Activated B cell treated with CpG ODN at 0.5 μM for 24 hours (primary cell): Measurements from ENCODE around the gene MIEF1. TPM values are rescaled to one million over a fixed set of nuclear protein-coding genes. Genes with fewer than 3 reads are reported as not detected.
"Not testable (repeated sequence)": the region's sequence is repeated elsewhere in the genome, so short reads cannot be mapped to it uniquely, and the experiment has no call there.

ENCODE experiments used
- ATAC-seq: fragments of 200-7000 bp; cut with Tn5 transposase; one replicate; pipeline ENCODE4 v1.10.0; 2021; ENCODE audit warnings: low read depth, mild to moderate bottlenecking, moderate library complexity
- CTCF ChIA-PET: fragments of 350-600 bp; sonication (Branson Sonifier 250); formaldehyde crosslinking; loops from one replicate; lab custom pipeline; 2021; ENCODE audit warnings: antibody characterized with exemption; lab: Charles Lee
- POLR2A ChIA-PET: fragments of 350-600 bp; sonication (Branson Sonifier 250); formaldehyde crosslinking; loops from one replicate; lab custom pipeline; 2021; ENCODE audit warnings: antibody characterized with exemption; lab: Charles Lee
- DNase-seq: peaks from one replicate; pipeline ENCODE4 v3.0.0; 2022
- H3K27ac Mint-ChIP-seq: one replicate; pipeline ENCODE4 v1.8.0; 2020; ENCODE audit warnings: mixed read lengths
- H3K27me3 Mint-ChIP-seq: one replicate; pipeline ENCODE4 v1.8.0; 2021; ENCODE audit warnings: mixed read lengths
- H3K36me3 Mint-ChIP-seq: one replicate; pipeline ENCODE4 v1.8.0; 2021; ENCODE audit warnings: low read depth, mixed read lengths
- H3K4me1 Mint-ChIP-seq: one replicate; pipeline ENCODE4 v1.8.0; 2021; ENCODE audit warnings: mixed read lengths
- H3K4me3 Mint-ChIP-seq: one replicate; pipeline ENCODE4 v1.8.0; 2020; ENCODE audit warnings: mild to moderate bottlenecking, mixed read lengths
- H3K9me3 Mint-ChIP-seq: one replicate; pipeline ENCODE4 v1.8.0; 2020; ENCODE audit warnings: mixed read lengths
- CTCF ChIP-seq: fragments of 200-600 bp; IDR thresholded peaks from one replicate; pipeline ENCODE4 v1.8.0; 2022; ENCODE audit warnings: antibody characterized with exemption, mild to moderate bottlenecking
- intact Hi-C: fragments of 100-400 bp; cut with micrococcal nuclease; formaldehyde crosslinking; loops from one replicate; pipeline ENCODE4 v1.15.1; 2024
- total RNA-seq: library from RNA; stranded (reverse); gene quantifications from 2 replicates; pipeline ENCODE4 v1.2.3, GENCODE V29; 2022

MIEF1 gene
- total RNA-seq, 1 donor from 2014 or later: 41.3 TPM

DNA sequence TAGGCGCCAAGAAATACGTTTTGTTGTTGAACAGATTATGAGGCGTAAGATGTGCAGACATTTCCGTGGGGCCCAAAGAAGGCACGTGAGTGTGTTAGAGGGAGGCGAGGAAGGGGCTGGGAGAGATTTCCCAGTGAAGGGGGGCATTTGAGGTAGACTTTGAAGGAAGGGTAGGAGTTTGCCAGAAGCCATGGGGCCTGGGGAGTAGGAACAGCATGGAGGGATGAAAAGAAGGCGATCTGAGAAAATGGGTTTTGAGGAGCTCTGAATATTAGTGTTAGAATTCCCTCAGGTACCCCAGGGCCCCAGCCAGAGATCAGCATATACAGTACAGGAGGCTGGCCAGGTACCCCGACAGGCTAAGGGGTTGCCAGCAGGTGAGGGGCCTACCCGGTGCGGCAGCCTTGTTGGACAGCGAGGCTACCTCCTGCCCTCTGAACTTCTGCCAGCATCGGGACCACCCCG, 414 bp upstream of the MIEF1 start:
- Mint-ChIP-seq H3K4me3 (peak overlapping the region; percentile 95), H3K4me1 (peaks cover 34% of the 10 kb centered on the region), H3K36me3 (peaks cover 32% of the 10 kb centered on the region), H3K27ac (peak overlapping the region; percentile 89), H3K27me3 (no peaks in the 10 kb centered on the region), H3K9me3 (no peaks in the 10 kb centered on the region)
- intact Hi-C loops: loop anchor here (1.0 to 2.0 kb wide), 5 partner anchors 11 to 102 kb away; partner anchors contain the start of genes ATF4, RPS19BP1 and TAB1
- TF ChIP-seq CTCF: no peak
- POLR2A ChIA-PET: interaction anchor here (0.5 to 4.3 kb wide), 25 partner anchors 8 to 749 kb away, joined by 3 to 86 read pairs (median 5); partner anchors contain the start of genes ATF4, RPL3 and TAB1
- no peak for ATAC-seq
- CTCF ChIA-PET: interaction anchor here (0.8 to 4.4 kb wide), 6 partner anchors 8 to 102 kb away, joined by 3 to 18 read pairs (median 6); partner anchors contain the start of genes ATF4 and TAB1
- DNase-seq: no peak

- no peaks in the 10 kb centered on the region for H3K27me3 Mint-ChIP-seq
- no peak for TF ChIP-seq CTCF
- CTCF ChIA-PET: interaction anchor here (1.0 to 4.4 kb wide), 5 partner anchors 10 to 159 kb away, joined by 3 to 18 read pairs (median 6); partner anchors contain the start of gene TAB1
- H3K27ac Mint-ChIP-seq: peak overlapping the region; percentile 89
- no peak for DNase-seq
- H3K36me3 Mint-ChIP-seq: peaks cover 40% of the 10 kb centered on the region
- intact Hi-C loops: loop anchor here (1.0 to 2.0 kb wide), 5 partner anchors 13 to 104 kb away; partner anchors contain the start of genes ATF4, RPS19BP1 and TAB1
- no peak for ATAC-seq
- H3K9me3 Mint-ChIP-seq: no peaks in the 10 kb centered on the region
- peaks cover 34% of the 10 kb centered on the region for H3K4me1 Mint-ChIP-seq
- POLR2A ChIA-PET: interaction anchor here (0.6 to 4.3 kb wide), 11 partner anchors 9 to 542 kb away, joined by 3 to 86 read pairs (median 12); partner anchors contain the start of genes ATF4, RPL3, RPS19BP1 and TAB1
- H3K4me3 Mint-ChIP-seq: peak overlapping the region; percentile 95
Measured at GRCh38 chr22:39502789-39503409, 809 bp downstream of the MIEF1 start.

- intact Hi-C loops: loop anchor here (2.0 kb wide), 1 partner anchor 57 kb away; no protein-coding TSS in a partner anchor
- POLR2A ChIA-PET: interaction anchor here (0.6 to 4.3 kb wide), 9 partner anchors 13 to 540 kb away, joined by 3 to 86 read pairs (median 12); partner anchors contain the start of genes ATF4, RPL3, RPS19BP1 and TAB1
- no peak for ATAC-seq
Measured at GRCh38 chr22:39503630-39504029, 1.5 kb downstream of the MIEF1 start.

GRCh38 chr22:39504071-39504470, 2.0 kb downstream of the MIEF1 start:
- Mint-ChIP-seq H3K4me3 (peak overlapping the region; percentile 95), H3K36me3 (peaks cover 50% of the 10 kb centered on the region), H3K27me3 (no peaks in the 10 kb centered on the region), H3K4me1 (peaks cover 38% of the 10 kb centered on the region), H3K9me3 (no peaks in the 10 kb centered on the region), H3K27ac (no peak overlapping the region)
- DNase-seq: no peak
- CTCF ChIA-PET: interaction anchor here (0.6 to 4.4 kb wide), 2 partner anchors 10 to 104 kb away, joined by 3 to 18 read pairs; partner anchors contain the start of gene TAB1
- intact Hi-C loops: no loop called here
- TF ChIP-seq CTCF: no peak
- ATAC-seq: no peak
- POLR2A ChIA-PET: interaction anchor here (1.4 to 4.3 kb wide), 3 partner anchors 13 to 540 kb away, joined by 4 to 86 read pairs (median 20); partner anchors contain the start of gene ATF4

More at GRCh38 chr22:39503630-39504029, 1.5 kb downstream of the MIEF1 start:
- Mint-ChIP-seq H3K9me3 (no peaks in the 10 kb centered on the region), H3K36me3 (peaks cover 47% of the 10 kb centered on the region), H3K27me3 (no peaks in the 10 kb centered on the region), H3K4me1 (peaks cover 37% of the 10 kb centered on the region), H3K27ac (peak overlapping the region; percentile 46), H3K4me3 (peak overlapping the region; percentile 95)
- CTCF ChIA-PET: interaction anchor here (0.6 to 4.4 kb wide), 3 partner anchors 10 to 160 kb away, joined by 3 to 18 read pairs (median 4); partner anchors contain the start of gene TAB1
- TF ChIP-seq CTCF: no peak
- no peak for DNase-seq

DNA sequence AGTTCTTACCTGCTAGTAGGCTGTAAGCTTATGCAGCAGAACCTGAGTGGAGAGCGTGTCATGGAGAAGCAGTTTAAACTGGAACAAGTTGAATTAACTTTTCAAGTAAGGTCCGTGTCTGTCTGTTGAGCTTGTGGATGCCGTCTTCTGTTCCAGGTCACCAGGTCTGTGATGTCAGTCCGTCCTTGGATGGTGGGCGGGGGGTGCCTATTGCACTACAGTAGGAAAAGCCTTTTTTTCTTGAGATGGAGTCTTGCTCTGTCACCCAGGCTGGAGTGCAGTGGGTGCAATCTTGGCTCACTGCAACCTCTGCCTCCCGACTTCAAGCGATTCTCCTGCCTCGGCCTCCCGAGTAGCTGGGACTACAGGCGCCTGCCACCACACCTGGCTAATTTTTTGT, 4.9 kb downstream of the MIEF1 start:
- H3K9me3 Mint-ChIP-seq, H3K27ac Mint-ChIP-seq, H3K27me3 Mint-ChIP-seq, ATAC-seq, DNase-seq, H3K4me3 Mint-ChIP-seq, intact Hi-C loops, POLR2A ChIA-PET: not testable (repeated sequence)
- Mint-ChIP-seq H3K4me1 (peaks cover 39% of the 10 kb centered on the region), H3K36me3 (peaks cover 78% of the 10 kb centered on the region)
- CTCF ChIA-PET: interaction anchor here (0.8 kb wide), 1 partner anchor 11 kb away, joined by 3 read pairs; no protein-coding TSS in a partner anchor
